Endothelial cell of umbilical vein (primary cell): ENCODE results near the gene PNPLA6.

Source experiments
- EZH2 ChIP-seq: IDR thresholded peaks from 2 replicates; pipeline ENCODE4 v1.6.1; 2012; ENCODE audit warnings: borderline replicate concordance, low read depth, mild to moderate bottlenecking, moderate library complexity, low read length, inconsistent platforms; ENCODE audit not compliant: severe bottlenecking
- FOS ChIP-seq: IDR thresholded peaks from 2 replicates; pipeline ENCODE4 v1.6.1; 2011; ENCODE audit warnings: mild to moderate bottlenecking, low read length, moderate library complexity, borderline replicate concordance; ENCODE audit not compliant: insufficient read depth
- JUN ChIP-seq: IDR thresholded peaks from 2 replicates; pipeline ENCODE4 v1.6.1; 2011; ENCODE audit warnings: borderline replicate concordance, low read depth; ENCODE audit not compliant: insufficient read length, insufficient read depth
- MYC ChIP-seq: IDR thresholded peaks from one replicate; pipeline ENCODE4 v1.6.1; 2011; ENCODE audit warnings: mild to moderate bottlenecking, low read depth, low read length
- POLR2A ChIP-seq: IDR thresholded peaks from 2 replicates; pipeline ENCODE4 v1.6.1; 2012; ENCODE audit warnings: low read depth, mild to moderate bottlenecking, control low read depth, low read length
- POLR2AphosphoS5 ChIP-seq: IDR thresholded peaks from 2 replicates; pipeline ENCODE4 v1.6.1; 2012; ENCODE audit warnings: low read depth, mild to moderate bottlenecking, control low read depth, low read length, moderate library complexity; ENCODE audit not compliant: insufficient read depth
- TF ChIP-seq, protein P1 (sequence below), 2 donors: IDR thresholded peaks; 1 replicate in 1 of 2; 2 replicates in 1 of 2; pipeline ENCODE4 v1.5.1; 2011; ENCODE audit warnings: low read length in 2 of 2, mild to moderate bottlenecking in 2 of 2, moderate library complexity in 2 of 2, control low read depth in 1 of 2, inconsistent platforms in 1 of 2, low read depth in 1 of 2; ENCODE audit not compliant: insufficient read depth in 1 of 2; ENCODE audit errors: extremely low read depth in 1 of 2

DNA sequence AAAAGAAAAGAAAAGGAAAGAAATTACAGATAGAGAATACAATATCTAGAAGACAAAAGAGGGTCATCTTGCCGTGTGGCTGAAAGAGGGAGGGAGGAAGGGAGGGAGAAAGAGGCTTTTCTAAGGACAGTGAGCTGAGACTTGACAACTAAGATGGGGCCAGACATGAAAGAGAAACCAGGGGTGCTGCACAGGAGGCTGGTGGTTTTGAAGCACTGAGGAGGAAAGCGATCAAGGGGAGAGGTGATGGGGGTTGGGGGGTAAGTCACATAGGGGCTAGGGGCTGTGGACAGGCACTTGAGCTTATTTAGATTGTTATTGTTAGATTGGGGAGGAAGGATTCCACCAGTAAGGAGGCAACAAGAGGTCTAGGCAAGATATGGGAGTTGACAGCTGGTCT lies 17.3 kb downstream of the PNPLA6 start:
- TF ChIP-seq, protein P1, sequence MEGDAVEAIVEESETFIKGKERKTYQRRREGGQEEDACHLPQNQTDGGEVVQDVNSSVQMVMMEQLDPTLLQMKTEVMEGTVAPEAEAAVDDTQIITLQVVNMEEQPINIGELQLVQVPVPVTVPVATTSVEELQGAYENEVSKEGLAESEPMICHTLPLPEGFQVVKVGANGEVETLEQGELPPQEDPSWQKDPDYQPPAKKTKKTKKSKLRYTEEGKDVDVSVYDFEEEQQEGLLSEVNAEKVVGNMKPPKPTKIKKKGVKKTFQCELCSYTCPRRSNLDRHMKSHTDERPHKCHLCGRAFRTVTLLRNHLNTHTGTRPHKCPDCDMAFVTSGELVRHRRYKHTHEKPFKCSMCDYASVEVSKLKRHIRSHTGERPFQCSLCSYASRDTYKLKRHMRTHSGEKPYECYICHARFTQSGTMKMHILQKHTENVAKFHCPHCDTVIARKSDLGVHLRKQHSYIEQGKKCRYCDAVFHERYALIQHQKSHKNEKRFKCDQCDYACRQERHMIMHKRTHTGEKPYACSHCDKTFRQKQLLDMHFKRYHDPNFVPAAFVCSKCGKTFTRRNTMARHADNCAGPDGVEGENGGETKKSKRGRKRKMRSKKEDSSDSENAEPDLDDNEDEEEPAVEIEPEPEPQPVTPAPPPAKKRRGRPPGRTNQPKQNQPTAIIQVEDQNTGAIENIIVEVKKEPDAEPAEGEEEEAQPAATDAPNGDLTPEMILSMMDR (IDR thresholded peaks at IDR 0.05; ENCODE audit: extremely low read depth in 1 of 2, insufficient read depth in 1 of 2, low read depth in 1 of 2, low read length in 2 of 2) = no peak
- TF ChIP-seq POLR2AphosphoS5 (no peak), EZH2 (no peak), POLR2A (no peak), MYC (no peak), JUN (no peak), FOS (no peak)
